ENCODE data around the gene KIF1C. TPM values are rescaled to one million over a fixed set of nuclear protein-coding genes. Genes with fewer than 3 reads are reported as not detected.

Gene KIF1C
- total RNA-seq, 1 donor from 2014 or later, result 63.5 TPM

DNA sequence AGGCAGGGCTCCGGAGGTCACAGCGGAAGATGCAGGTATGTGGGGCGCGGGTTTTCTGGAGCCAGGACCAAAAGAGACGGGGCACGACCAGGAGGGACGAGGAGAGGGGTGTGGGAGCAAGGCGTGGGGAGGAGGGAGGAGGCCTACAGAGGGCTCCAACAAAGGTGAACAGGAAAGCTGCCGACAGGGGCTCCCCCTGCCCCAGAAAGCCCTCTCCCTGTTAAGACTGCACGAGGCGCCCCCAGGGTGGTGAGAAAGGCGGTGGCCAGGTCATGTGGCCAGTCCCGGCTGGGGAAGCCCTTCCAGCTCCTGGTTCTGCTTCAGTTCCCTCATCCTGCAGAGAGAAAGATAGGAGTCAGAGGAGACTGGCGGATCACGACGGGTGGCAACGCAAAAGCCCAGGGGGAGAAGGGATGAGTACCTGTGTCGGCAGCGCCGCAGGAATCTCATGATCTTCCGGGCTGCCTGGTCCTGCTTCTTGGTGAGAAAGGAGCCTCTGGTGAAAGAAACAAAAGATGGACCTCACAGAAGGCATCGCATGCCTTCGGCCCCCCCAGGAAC lies 29.2 kb upstream of the KIF1C start:
- DNase-seq (ENCODE audit: low read depth in 2 of 2), result peak in 1 of 2 donors; percentile 16

DNA sequence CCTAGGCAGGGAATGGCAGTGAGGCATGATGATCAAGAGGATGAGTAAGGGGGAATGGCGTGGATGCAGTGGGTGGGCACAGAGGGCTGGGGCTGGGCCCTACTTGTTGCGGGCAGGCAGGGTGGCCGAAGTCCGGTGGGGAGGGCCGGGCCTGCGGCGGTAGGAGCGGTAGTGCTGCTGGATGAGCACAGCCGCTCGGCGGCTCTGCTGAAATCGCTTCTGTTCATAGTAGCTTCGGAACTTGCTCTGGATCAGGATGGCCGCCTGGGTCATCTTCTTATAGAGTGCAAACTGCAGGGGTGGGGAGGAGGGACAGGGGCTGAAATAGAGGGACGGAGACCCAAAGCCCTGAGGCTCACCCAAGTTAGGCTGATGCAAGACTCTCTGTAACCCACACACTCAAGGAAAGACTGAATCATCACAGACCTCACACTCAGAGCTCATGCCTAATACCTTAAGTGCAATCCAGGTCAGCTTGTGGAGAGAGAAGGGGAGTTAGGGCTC lies 28.7 kb upstream of the KIF1C start:
- peak in 1 of 2 donors; percentile 21 for DNase-seq (ENCODE audit: low read depth in 2 of 2)

DNA sequence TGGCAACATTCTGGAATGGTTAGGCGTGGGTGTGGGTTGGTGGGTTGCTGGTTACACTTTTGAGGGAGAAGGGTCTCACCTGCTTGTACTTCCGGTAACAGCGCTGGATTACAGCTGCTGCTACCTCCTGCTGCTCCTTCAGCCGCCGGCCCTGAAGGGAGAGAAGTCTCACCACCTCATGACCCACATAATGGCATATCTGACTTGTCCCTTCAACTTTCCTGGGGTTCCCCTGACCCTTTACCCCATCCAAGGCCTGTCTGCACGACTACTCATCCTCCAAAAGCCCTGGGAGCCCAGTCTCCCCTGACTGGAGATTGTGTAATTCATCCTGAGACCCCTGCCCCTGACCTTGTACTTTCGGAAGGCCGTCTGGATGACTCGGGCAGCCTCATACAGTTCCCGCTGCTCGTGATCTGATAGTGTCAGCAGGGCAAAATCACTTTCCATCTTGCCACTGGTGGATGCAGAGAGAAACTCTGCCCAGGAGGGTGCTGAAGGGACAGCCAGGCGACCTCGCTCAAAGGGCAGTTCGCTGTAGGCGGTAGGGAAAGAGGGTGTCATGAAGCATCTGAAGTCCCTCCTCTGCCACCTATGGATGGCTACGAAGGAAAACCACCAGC lies 28.1 kb upstream of the KIF1C start:
- DNase-seq (ENCODE audit: low read depth in 2 of 2), result no peak

DNA sequence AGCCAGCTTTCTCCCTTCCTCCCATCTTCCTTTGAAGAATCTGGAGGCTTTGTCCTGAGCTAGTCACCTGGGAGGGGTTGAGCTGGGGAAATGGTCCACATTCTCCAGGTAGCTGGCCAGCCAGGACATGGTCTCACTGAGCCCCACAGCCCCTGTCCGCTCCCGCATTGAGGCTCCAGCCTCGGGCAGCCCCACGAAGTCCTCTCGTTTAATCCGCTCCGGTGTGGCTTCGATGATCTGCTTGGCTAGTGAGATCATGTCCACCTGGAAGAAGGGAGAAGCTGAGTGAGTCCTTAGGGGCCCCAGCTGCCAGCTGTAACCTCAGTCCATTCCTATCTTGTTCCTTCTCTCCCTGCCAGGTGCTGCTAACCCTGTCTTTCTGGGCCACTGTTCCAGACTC lies 27.5 kb upstream of the KIF1C start:
- DNase-seq (ENCODE audit: low read depth in 2 of 2), result no peak

DNA sequence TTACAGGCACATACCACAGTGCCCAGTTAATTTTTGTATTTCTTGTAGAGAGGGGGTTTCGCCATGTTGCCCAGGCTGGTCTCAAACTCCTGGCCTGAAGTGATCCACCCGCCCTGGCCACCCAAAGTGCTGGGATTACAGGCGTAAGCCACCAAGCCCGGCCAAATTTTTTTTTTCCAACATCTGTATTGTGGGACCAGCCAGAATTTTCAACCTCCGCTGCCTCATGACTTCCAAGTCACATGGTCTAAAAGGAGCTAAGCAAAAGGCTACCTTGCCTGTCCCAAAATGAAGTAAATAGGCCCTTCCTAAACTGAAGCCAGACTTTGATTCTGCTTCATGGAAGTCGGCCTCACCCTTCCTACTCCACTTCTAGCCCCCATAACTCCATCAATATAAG lies 25.9 kb upstream of the KIF1C start:
- no peak for DNase-seq (ENCODE audit: low read depth in 2 of 2)

DNA sequence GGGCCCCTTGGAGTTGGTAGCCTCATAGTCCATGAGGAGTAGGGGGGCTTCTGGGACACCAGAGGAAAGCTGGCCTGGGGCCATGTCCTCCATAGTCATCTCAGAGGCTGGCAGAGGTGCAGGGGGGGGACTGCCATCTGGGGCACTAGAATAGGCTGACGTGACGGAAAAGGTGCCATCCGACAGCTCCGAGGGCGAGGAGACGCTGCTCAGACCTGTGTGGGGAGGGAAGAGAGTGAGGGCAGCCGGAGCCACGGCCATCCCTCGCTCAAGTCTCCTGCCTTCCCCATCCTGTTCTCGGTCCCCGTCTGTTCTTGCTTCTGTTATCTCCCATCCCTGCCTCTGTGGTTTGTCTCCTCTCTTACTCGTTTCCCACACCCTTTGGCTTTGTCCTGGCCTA lies 25.4 kb upstream of the KIF1C start:
- no peak for DNase-seq (ENCODE audit: low read depth in 2 of 2)

DNA sequence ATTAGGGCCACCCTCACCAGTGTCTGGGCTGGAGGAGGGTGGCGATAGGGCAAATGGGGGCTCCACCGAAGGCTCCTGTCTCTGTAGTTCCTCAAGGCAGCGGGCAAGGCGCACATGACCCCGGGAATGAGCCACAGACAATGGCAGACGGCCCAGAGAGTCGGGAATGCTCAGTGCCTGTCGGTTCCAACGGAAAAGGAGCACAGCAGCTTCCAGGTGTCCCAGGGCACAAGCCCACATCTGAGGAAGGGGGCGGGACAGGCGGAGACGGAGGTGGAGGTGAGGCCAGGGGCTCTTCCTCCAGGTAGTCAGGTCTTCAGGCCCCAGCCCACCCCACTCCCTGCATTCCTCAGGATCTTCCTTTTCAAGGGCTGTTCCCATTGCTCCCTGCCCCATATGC lies 25.0 kb upstream of the KIF1C start:
- no peak for DNase-seq (ENCODE audit: low read depth in 2 of 2)

DNA sequence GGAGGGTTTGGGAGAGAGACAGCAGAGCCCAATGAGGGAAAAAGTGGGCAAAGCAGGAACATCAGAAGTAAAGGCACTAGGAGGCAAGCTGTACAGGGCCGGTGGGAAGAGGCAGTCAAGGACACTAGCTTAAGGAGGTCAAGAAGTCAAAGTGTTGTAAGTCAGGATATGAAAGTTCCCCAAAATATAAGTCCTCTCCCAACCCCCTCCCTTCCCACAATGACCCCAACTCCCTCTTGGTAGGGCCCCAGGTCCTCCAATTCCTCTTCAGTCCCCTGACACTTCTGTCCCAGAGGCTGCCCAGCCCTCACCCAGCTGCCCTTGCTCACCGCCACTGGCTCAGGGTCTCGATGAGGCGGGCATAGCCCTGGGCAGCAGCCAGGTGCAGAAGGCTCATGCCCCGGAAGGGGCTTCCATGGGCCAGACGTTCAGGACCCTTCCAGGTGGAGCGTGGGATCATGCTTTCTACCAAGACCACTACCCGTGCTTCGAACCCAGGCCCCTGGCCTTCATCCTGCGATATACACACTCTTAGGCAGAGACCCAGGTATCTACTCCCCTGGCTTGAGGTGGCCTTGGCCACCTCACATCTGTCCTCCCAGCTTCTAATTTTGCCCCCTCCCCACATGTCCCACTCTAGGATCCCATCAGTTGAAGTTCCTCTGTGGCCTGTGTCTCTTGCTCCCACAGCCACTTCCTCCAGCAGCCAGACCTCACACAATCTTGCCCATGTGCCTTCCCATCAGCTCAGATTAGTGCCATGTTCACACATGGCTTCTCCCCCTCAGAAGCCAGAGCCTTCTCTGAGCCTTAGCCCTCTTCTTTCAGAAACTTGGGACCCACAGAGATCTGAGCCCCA lies 24.3 kb upstream of the KIF1C start:
- DNase-seq (ENCODE audit: low read depth in 2 of 2), result no peak

DNA sequence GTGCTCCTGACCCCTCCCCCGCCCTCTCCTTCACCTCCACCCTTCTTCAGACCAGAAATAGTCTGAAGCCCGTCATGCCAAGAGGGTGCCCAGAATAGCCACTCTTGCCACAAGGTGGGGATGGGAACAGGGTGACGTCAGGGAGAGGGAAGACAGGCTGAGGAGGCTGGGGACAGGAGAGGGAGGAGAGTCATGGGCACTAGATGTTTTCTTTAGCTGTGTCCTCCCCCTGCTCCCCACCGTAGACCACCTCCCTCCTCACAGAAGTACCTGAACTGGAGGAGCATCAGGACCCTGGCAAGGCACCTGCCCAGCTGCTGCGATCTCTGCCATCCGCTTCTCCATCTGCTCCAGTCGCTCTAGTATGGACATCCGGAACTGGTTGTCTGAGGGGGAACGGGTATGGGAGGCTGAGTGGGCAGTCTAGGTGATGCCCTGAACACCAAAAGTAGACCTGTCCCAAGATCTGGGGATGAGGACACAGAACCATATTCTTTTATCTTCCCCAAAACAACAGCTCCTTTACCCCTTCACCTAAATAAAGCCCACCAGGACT lies 23.6 kb upstream of the KIF1C start:
- DNase-seq (ENCODE audit: low read depth in 2 of 2), result no peak

DNA sequence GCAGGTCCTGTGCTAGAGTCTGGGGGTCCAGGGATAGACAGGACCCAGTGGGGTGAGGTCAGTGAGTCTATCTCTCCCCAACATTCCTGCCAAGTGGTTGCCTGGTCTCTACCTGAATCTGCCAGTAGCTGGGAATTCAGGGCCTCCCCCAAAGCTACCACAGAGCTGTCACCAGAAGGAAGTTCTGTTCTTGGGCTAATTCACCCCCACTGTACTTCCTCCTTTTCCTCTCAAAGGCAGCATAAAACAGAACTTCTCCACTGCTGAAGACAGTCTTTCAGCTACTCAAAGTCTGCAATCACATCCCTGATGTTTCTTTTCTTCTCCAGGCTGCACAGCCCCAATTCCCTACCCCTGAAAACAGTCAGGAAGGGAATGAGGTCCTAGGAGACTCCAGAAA lies 19.0 kb upstream of the KIF1C start:
- no peak for DNase-seq (ENCODE audit: low read depth in 2 of 2)

DNA sequence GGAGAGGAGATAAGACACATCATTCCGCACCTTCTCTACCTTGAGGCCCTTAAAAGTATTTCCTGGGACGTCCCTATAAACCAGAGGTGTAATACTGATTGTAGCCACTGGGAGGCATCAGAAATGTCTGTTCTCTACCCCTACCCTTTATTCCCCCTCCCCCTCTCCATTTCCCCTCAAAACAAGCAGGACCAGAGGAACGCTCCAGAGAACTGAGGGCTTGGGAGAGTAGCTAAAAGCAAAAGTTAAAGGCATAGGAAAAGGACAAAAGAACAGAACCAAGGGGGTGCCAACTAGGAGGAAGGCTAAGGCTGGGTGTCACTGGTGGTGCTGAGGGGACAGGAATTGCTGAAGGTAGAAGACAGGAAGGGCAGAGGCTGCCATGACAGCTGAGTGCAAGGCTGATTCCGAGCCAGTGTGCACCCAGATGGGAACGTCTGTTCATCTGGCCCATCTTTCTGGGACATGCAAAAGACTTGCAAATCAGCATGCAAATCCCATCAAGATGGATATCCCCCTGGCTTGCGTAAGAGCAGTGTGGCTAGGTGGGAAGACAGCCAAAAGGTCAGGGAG lies 17.0 kb upstream of the KIF1C start:
- peak; percentile 47 to 70 for DNase-seq (ENCODE audit: low read depth in 2 of 2)

DNA sequence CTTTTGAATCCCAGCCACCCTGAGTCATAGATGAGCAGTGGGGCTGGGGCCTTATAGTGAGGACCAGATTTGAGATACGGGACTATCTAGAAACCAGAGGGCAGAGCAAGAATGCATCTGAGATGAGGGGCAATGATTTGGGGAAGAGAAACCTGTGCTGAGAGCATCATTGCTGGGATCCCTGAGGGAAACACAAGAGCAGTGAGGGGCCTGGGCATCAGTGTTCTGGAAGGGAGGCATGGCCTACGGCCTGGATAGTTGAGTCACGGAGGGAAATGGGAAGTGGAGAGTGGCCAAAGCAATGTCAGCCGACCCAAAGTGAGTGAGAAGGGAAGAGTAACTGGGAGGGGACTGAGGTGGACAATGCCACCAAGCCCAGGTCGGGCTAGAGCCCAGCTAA lies 15.4 kb upstream of the KIF1C start:
- DNase-seq (ENCODE audit: low read depth in 2 of 2), result no peak

DNA sequence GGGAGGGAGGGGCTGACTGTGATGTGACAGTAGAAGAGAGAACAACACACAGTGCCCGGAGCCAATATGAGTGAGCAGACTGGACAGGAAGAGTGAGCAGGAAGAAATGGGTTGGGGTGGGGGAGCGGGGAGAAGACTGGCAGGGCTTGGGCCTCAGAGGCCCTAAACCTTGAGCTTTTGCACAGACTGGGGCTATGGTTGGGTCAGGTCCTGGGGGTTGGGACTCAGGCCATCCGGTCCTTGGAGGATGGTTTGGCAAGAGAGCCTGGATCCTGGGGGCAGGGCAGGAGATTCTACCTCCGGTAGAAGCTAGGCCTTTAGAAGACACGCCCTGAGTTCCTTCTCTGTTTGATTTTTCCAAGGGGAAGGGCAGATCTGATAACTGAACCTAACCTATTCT lies 11.3 kb upstream of the KIF1C start:
- peak; percentile 35 to 69 for DNase-seq (ENCODE audit: low read depth in 2 of 2)

DNA sequence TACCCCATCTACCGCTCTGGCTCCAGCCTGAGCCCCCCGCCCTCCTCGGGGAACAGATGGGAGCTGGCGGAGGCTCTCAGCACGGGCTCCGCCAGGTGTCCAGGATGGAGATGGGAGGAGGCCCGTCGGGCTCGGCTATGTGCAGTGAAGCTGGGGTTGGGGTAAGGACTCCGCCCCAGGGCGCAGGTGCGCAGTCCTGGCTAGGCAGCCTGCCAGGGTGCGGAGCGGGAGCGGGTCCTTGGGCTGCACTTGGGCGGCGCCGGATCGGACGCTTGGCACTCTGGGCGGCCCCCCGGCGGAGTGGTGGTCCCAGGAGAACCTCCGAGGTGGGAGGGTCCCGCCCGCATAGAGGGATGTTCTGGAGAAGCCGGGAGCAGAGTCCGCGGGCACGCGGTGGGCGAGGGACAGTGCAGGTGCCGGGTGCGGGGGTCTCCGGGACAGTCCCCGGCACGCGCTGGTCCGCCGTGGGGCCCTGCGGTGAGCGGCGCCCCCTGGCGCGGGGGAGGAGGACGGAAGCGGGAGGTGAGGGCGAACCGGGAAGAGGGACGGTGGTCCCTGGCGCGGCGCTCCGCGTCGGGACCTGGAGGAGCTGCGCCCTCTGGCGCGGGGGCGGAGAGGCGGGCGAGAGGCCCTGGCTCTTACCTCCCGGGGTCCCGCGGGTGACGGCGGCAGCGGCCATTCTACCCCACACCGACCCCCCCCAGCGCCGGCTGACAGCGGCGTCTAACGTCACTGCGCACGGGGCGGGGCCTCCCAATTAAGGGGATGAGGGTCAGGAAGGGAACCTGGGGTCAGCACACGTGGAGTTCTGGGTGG lies 10.6 kb upstream of the KIF1C start, which contains the start of gene CAMTA2:
CAMTA2 (minus strand) TSS at position 725 of the 816 bp plus-strand sequence. CDS start 1,453 bp downstream, outside the sequence.
- DNase-seq (ENCODE audit: low read depth in 2 of 2), result peak; percentile 56 to 89

DNA sequence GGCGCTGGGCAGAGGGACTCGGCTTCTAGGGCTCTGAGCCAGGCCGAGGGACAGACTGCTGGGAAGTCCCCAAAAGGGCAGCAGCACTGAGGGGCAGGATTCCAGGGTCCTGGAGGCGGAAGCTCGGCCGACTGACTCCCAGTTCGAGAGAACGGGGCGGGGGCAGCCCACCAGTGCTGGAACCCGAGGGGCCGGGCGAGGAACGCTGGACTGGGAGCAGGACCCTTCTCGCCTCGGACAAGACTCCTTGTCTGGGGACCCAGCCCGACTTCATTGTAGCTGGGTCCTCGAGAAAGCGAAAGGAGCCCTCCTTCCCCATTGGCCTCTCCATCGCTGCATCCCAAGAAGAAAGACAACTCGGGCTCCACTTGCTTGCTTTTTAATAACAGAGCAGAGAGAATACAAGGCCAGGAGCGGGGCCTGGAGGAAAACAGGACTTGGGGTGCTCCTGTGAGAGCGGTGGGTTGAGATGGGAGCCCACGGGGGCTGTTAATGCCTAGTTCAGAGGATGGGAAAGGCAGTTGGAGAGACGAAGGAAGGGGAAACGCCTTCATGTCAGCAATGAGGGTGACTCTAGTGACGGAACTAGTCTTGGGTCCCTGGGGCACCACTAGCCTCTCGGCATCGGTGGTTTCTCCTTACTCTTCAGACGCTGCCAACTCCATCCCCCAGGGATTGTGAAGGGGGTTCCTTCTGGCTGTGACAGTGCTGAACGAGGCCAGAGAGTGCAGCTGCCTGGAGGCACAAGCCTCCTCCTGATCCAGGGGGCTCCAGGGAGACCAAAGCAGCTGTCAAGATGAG lies 9.8 kb upstream of the KIF1C start:
- DNase-seq (ENCODE audit: low read depth in 2 of 2), result no peak

DNA sequence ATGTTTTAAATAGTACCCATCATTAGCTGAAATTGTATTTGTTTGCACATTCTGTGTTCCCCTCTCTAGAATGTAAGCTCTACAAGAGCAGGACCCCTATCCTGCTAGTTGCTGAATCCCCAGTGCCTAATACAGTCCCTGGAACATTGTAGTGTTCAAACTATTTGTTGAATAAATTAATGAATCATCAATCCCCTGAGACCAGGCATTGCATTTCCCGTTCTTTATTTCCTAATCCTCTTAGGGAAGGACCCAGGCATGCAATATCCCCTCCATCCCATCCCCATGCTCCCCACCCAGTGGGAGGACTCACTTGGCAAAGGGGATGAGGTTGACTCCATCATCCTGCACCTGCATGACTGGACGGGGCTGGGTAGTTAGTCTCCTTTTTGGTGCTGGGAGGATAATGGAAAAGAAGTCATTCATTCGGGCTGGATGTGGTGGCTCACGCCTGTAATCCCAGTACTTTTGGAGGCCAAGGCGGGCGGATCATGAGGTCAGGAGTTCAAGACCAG lies 3.6 kb upstream of the KIF1C start:
- DNase-seq (ENCODE audit: low read depth in 2 of 2), result no peak

DNA sequence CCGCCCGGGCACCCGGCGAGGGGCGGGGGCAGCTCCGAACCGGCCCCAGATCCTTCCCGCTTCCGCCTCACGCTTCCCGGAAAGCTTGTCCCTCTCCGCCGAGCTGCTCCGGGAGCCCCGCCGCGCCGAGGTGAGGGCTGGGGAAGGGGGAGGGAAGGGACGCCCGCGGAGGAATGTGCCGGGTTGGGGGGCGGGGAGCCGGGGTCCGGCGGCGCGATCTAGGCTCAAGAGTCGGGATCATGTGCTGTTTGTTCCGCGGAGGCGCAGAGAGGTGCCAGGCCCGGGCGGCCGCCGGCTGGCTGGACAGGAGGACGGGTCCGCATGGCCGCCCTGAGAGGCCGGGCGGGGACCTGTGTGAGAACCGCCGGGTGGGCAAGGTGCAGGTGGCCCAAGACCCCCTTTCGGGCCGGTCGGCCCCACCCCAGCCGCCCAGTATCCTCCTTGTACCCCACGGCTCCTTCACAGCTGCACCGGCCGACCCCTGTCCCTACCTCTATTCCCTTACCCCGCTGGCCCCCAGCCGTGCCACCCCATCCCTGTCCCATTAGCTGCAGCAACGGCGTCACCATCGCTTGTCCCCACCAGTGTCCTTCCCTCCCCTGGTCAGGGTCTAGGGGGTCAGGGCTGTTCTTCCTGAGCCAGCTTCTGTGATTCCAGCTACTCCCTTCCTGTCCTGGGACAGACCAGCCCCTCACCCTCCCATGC lies 429 bp downstream of the KIF1C start:
- peak in 1 of 2 donors; percentile 37 for DNase-seq (ENCODE audit: low read depth in 2 of 2)

DNA sequence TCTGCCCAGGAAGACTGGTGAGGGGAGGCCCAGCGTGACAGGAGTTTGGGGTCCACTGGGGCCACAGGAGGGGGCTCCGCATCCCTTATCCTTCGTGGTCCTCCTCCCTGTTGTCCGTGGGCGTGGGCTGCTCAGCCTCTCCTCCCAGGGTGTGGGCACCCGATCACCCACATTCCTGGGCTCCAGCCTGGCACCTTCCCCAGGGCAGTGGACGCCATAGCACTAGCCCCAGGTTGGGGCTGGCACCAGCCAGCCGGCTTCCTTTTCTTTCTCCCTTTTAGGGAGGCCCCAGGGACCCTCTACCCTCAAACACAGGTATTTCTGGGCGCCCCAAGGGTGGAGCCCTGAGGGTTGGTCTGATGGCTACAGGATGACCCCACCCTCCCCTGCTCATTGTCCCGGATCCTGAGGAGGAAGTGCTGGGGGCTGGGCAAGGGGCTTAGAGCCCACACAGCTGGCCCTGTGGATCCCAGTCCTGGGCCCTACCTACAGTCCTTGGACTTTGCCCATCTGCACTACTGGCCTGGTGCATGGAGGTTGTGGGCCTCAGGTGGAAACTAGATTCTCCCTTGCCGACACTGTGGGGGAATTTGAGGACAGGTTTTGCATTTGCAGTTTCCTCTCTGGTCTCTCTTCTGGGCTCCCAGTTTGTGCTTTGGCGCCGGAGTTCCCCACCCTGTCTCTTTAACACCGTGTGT lies 1.1 kb downstream of the KIF1C start:
- DNase-seq (ENCODE audit: low read depth in 2 of 2), result peak in 1 of 2 donors; percentile 13

Data from dermis microvascular lymphatic vessel endothelial cell (primary cell).